CD1c-positive myeloid dendritic cell (primary cell): ENCODE results near the gene TCL1A.

Experiments
- DNase-seq: peaks from one replicate; pipeline ENCODE4 v3.0.0-alpha.2; 2016; ENCODE audit errors: extremely low spot score

TCL1A gene

DNA sequence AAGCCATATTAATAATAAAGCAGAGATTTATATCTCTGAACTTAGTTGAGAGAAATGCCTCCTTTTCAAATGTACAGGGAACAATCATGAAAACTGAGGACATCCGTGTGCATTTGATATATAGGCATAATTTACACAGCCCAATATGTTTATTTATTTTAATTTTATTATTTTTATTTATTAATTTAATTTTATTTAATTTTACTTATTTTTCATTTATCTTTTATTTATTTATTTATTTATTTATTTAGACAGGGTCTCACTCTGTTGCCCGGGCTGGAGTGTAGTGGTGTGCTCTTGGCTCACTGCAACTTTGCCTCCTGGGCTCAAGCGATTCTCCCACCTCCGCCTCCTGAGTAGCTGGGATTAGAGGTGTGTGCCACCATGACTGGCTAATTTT lies 8.4 kb downstream of the TCL1A start:
- DNase-seq = no peak

GRCh38 chr14:95703805-95704204 lies 10.1 kb downstream of the TCL1A start:
- no peak for DNase-seq

- DNase-seq = no peak
These were observed 10.6 kb downstream of the TCL1A start for GRCh38 chr14:95703341-95703740.

DNA sequence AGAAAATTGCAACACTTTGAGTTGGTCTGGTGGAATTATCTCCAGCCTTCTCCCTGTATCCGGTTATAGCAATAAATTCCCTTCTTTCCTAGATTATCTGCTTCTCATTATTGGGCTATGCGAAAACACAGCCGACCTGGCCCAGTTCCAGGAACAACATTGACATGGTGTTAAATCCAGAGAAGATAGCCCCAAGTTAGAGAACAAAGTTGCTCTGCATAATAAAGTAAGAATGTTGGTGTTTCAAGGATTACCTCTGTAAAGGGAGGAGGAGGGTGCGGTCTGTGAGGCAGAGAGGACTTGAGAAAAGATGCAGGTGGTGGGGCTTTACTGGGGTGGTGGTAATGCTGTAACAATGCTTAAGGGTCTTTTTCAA lies 12.1 kb downstream of the TCL1A start:
- DNase-seq = no peak

- DNase-seq = no peak
These were observed 13.5 kb downstream of the TCL1A start for GRCh38 chr14:95700221-95700976.

DNA sequence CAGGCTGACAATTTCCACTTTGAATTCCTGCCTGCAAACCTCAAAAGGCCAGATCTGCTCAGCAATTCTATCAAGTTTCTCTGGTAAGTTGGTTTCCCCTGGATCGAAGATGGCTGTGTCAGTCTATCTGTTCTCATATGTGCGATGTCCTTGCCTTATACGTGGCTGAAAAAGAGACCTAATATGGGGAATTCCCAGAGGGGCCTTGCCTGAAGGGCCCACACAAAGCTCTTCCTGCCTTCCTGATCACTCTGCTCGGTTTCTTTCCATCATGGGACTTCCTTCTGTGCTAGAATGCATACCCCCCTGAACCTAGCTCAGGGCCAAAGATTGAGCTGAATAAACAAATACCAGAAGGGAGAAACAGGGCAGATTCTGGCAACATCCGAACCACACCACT lies 14.5 kb downstream of the TCL1A start:
- DNase-seq = no peak

DNA sequence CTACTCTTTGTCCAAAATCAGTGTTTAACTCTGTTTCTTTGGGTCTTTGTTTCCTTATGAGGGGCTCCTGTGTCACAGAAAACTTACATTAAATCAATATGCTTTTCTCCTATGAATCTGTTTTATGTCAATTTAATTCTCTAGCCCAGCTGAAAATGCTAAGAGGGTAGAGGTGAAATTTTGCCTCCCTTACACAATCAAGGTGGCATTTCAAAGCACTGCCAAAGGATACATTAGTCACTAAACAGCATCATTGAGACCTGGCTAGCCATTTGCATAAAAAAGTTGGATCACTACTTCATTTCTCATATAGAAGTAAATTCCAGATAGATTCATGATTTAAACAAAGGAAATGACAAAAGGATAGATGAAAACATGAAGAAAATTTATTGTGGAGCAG lies 15.6 kb downstream of the TCL1A start:
- no peak for DNase-seq

GRCh38 chr14:95697764-95698163 lies 16.2 kb downstream of the TCL1A start:
- DNase-seq = no peak

- no peak for DNase-seq
These were observed 17.2 kb downstream of the TCL1A start for GRCh38 chr14:95696741-95697140.

- DNase-seq = no peak
These were observed 18.0 kb downstream of the TCL1A start for GRCh38 chr14:95695913-95696312.

- DNase-seq = no peak
These were observed 18.9 kb downstream of the TCL1A start for GRCh38 chr14:95695051-95695450.

DNA sequence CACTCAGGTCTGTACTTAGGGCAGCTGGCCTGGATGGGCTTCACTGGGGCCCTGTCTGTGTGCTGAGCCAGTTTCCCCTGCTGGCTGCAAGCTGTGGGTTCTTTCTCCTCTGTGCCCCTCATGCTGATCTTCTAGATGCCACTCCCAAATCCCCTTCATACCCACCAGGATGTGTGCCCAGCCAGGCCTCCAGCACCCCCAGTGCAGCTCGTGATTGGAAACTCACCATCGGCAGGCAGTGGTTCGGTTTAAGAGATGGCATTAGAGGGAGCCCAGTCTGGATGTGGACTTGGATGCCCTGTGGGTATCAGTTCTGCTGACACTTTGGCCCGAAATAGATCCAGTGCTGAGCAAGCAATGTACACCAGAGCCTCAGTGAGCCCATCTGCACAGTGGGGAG lies 21.8 kb downstream of the TCL1A start:
- no peak for DNase-seq

DNA sequence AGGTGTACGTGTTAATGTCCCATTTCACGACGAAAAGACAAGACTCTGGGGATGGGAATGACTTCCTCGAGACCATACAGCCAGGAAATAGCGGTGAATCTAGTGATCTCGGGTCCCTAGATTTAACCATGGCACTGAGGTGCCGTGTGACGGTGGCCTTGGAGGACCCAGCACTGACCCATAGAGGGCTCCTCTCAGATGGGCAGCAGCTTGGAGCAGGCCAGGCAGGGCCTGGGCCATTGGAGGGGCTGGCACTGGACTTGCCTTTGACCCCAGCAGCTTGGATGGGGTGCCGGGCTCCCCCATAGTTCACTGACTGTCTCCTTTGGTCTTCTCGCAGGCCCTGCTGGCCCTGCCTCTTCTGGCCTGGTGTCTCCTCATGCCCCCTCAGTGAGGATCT lies 22.3 kb downstream of the TCL1A start:
- DNase-seq = no peak

- no peak for DNase-seq
These were observed 23.1 kb downstream of the TCL1A start for GRCh38 chr14:95690815-95691214.

- DNase-seq = no peak
These were observed 24.5 kb downstream of the TCL1A start for GRCh38 chr14:95689441-95689840.

DNA sequence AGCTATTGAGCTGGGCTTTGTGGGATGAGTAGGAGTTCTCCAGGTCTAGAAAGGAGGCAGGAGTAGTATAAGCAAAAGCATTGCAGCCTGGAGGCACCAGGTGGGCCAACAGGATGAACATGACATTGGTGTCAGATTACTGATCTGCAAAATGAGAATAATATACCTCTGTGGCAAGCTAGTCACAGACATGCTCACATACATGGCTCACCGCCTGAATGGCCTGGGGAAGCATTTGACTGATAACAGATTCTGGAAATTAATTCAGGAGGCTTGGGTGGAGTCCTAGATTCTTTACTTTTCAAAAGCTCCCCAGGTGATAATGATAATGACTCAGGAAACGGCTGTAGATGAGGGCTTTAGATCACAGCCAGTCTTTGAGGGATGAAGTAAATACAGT lies 27.0 kb downstream of the TCL1A start:
- no peak for DNase-seq

- no peak for DNase-seq
These were observed 27.7 kb downstream of the TCL1A start, which contains the start of gene TCL1B for GRCh38 chr14:95685978-95686922. Gene TCL1B (plus strand): TSS chr14:95686426. CDS start chr14:95686468, 42 bp downstream.

GRCh38 chr14:95683793-95684192 lies 30.1 kb downstream of the TCL1A start:
- DNase-seq = peak; percentile 17

DNA sequence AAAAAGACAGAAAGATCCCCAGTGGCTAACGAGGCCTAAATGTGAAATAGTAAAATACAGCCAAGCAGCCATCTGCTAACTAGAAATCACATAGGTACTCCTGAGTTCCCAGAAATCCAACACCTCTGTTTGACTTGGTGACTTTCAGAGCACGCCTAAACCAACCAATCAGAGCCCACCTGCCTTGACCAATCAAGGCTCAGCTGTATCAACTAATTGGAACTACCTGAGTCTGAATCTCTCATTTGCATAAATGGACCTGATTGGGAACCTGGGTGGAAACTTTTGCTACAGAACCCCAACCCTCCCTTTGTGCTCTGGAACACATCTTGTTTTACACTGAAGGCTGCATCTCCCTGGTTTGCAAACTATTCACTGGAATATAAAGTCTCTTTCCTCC lies 32.8 kb downstream of the TCL1A start:
- no peak for DNase-seq

GRCh38 chr14:95679998-95680735 lies 33.8 kb downstream of the TCL1A start:
- no peak for DNase-seq

DNA sequence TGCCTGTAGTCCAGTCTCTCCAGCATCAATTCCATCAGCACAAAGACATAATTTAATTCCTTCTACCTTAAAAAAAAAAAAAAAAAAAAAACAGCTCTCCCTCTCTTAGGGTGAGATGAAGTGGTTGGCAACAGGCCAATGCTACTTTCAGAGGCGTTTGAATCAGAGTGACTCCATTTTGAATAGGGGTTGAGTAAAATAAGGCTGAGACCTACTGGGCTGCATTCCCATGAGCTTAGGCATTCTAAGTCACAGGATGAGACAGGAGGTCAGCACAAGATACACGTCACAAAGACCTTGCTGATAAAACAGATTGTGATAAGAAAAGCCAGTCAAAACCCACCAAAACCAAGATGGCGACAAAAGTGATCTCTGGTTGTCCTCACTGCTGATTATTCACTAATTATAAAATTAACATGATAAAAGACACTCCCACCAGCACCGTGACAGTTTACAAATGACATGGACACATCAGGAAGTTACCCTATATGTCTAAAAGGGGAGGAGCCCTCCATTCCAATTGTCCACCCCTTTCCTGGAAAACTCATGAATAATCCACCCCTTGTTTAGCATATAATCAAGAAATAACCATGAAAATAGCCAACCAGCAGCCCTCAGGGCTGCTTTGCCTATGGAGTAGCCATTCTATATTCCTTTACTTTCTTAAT lies 34.6 kb downstream of the TCL1A start:
- DNase-seq = no peak
